GM12892 (cell line): ENCODE measurements around the gene SEMA6D.

ENCODE experiments used
- DNase-seq: peaks from one replicate; pipeline ENCODE4 v3.0.0; 2011; ENCODE audit not compliant: insufficient read length
- FAIRE-seq: peaks from 2 replicates; lab custom pipeline; 2011; peaks lifted over from hg19 to GRCh38; lab: Jason Lieb, UNC
- POLR2A ChIP-seq: IDR thresholded peaks from 2 replicates; pipeline ENCODE4 v1.6.1; 2011; ENCODE audit warnings: low read depth, low read length, control low read depth
- POLR2AphosphoS5 ChIP-seq: IDR thresholded peaks from 2 replicates; pipeline ENCODE4 v1.6.1; 2011; ENCODE audit warnings: low read depth, low read length, control low read depth
- TAF1 ChIP-seq: IDR thresholded peaks from 2 replicates; pipeline ENCODE4 v1.6.1; 2011; ENCODE audit warnings: low read depth, mild to moderate bottlenecking, control low read depth, low read length, borderline replicate concordance

Gene SEMA6D

GRCh38 chr15:47719730-47720129, 2.4 kb downstream of the SEMA6D start:
- TF ChIP-seq POLR2AphosphoS5 (no peak), POLR2A (no peak), TAF1 (no peak)
- FAIRE-seq = no peak
- no peak for DNase-seq

DNA sequence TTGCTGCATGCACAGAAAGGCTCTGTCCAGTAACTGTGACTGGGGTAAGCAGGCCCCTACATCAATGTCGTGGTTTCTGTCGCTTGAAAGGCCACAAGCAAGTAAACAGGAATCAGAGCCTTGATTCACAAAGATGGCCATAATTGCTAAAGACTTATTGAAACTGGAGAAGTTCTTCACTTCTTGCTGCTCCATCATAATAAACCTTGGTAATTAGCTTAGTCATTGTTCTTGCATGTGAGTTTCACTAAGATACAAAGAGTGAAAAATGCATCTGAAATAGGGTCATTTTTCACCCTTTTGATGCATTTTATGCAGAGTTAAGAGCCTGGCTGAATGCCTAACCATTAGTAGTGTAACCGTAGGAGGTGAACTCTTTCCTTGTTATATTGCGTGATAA, 3.2 kb downstream of the SEMA6D start:
- FAIRE-seq = no peak
- no peak for TF ChIP-seq TAF1
- TF ChIP-seq POLR2AphosphoS5 = no peak
- TF ChIP-seq POLR2A = no peak
- no peak for DNase-seq

DNA sequence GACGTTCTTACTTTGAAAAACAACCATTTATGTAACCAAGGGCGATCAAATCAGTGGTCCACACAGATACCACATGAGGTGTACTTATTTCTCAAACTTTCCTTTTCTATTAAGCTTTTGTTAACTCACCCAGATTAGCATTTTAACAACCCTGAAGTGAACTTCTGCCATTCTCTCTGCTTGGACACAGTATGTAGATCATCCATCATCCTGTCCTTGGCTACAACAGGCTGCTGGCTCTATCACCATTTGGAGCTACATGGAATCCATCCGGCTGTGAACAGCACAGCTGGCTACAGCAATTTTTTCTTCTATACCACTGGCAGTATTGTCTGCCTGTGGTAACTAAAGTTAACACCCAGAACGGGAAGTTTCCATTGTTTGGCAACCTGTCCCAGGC, 4.4 kb downstream of the SEMA6D start:
- FAIRE-seq (no peak), DNase-seq (no peak)
- TF ChIP-seq TAF1 (no peak), POLR2A (no peak), POLR2AphosphoS5 (no peak)

- no peak for FAIRE-seq
- no peak for DNase-seq
- TF ChIP-seq POLR2A (no peak), POLR2AphosphoS5 (no peak), TAF1 (no peak)
Measured at GRCh38 chr15:47724346-47724745, 7.0 kb downstream of the SEMA6D start.

- FAIRE-seq (no peak), DNase-seq (no peak)
- TF ChIP-seq POLR2A = no peak
- TF ChIP-seq POLR2AphosphoS5 = no peak
- no peak for TF ChIP-seq TAF1
Measured at GRCh38 chr15:47725051-47725450, 7.7 kb downstream of the SEMA6D start.

DNA sequence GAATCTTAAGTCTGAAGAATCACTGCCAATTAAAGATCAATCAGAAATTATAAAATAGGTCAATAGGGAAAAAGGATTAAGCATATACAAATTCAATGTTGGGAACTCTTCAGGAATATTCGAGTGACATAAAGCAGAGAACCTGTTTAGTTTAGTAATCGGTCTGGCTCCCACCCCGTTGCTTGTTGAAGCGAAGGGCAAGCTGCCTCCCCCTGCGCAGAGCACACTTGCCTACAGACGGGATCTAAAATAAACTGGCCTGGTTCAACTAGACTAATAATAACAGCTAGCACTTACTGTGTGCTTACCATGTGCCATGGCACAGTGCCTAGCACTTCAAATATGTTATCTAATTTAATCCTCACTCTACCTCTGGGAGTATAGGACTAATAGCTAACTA, 8.6 kb downstream of the SEMA6D start:
- DNase-seq (no peak), FAIRE-seq (no peak)
- TF ChIP-seq POLR2A (no peak), POLR2AphosphoS5 (no peak), TAF1 (no peak)

DNA sequence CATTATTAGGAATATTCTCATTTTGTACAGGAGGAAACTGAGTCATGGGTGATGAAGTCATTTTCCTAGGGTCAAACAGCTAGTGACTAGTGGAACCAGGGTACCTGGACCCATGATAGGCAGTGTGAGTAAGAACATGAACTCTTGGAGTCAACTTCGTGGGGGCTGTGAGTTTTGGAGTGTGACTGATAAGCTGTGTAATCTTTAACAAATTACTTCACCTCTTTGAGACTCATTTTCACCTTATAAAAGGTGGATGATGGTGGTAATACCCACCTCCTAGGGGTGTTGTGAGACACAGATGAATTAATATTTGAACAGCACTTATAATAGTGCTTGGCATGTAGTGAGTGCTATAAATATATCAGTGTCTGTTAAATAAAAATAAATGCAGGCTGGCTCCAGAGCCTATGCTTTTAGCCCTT, 9.1 kb downstream of the SEMA6D start:
- DNase-seq (no peak), FAIRE-seq (no peak)
- TF ChIP-seq POLR2A (no peak), POLR2AphosphoS5 (no peak), TAF1 (no peak)

DNA sequence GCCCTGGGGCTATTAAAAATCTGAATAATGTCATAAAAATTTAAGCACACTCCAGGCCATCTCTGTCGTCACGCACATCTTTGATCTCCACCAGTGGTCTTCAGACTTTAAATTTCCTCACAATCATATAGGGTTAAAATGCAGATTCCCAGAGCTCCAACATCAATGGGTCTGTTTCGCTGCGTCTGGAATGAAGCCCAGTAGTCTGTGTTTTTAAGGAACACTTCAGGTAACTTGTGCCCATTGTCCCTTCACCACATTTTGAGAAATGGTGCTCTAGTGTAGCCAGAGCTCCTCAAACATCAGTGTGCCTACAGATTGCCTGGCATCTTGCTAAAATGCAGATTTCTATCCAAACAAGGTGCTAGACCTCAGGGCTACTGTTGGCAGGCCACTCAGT, 9.8 kb downstream of the SEMA6D start:
- FAIRE-seq = no peak
- DNase-seq = no peak
- no peak for TF ChIP-seq TAF1
- TF ChIP-seq POLR2A = no peak
- TF ChIP-seq POLR2AphosphoS5 = no peak

DNA sequence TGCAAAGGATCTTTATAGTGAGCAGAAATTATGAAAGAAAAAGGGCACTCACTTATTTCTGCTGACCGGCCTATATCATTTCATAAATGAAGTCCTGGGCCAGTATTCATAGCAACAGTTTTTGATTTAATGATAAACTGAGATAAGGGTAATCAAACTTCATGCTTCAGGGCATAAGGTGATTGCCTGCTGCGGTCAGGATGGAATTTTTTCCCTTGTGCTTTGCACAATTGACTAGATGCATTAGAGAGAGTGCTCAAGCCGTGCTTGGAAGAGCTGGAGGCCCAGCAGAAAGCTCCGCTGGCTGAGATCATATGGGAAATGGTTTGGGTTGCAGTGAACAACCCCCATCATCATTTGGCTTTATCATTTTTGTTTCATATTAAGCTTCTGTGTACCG, 10.4 kb downstream of the SEMA6D start:
- FAIRE-seq (no peak), DNase-seq (no peak)
- TF ChIP-seq POLR2AphosphoS5 = no peak
- TF ChIP-seq TAF1 = no peak
- TF ChIP-seq POLR2A = no peak

GRCh38 chr15:47728426-47728825, 11.1 kb downstream of the SEMA6D start:
- DNase-seq (no peak), FAIRE-seq (no peak)
- TF ChIP-seq POLR2AphosphoS5 = no peak
- TF ChIP-seq TAF1 = no peak
- no peak for TF ChIP-seq POLR2A

DNA sequence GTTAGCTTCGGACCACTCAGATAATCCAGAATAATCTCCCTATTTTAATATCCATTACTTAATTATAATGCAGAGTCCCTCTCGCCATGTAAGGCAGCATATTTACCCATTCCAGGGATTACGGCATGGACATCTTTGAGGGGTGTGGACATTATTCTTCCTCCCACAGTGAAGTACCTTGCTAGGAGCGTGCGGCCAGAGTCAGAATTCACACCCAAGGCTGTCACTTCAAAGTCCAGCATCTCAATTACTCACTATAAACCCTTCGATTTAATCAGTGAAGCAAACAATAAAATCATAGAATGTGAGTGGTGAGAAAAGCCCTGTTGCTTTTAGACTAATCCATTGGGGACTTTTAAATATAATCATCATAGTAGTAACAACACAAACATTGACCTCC, 11.6 kb downstream of the SEMA6D start:
- DNase-seq = no peak
- TF ChIP-seq POLR2A (no peak), POLR2AphosphoS5 (no peak), TAF1 (no peak)
- FAIRE-seq = no peak

- FAIRE-seq (no peak), DNase-seq (no peak)
- TF ChIP-seq POLR2A (no peak), POLR2AphosphoS5 (no peak), TAF1 (no peak)
Measured at GRCh38 chr15:47731230-47731629, 13.9 kb downstream of the SEMA6D start.

DNA sequence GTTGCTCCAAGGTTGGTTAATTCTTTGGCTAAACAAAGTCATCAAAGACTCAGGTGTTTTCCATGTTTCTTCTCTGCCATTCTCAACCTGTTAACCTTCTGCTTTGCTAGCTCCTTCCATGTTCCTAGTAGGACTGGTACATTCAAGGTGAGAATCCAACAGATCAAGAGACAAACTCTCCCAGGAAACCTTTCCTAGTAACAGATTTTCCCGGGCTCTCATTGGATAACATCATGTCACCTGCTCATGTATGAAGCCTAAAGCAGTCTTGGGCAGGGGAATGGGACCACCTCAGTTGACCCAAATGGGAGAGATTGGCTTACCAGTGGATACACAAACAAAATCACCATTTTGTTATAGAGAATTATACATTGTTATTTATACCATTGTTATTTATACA, 14.9 kb downstream of the SEMA6D start:
- no peak for FAIRE-seq

More for the DNA sequence above, 14.9 kb downstream of the SEMA6D start:
- TF ChIP-seq POLR2A (no peak), TAF1 (no peak), POLR2AphosphoS5 (no peak)
- no peak for DNase-seq
